H1 (cell line): ENCODE data around the gene RPAP3. TPM values are rescaled to one million over a fixed set of nuclear protein-coding genes. Genes with fewer than 3 reads are reported as not detected.

Source experiments
- CTCF ChIA-PET: fragments of 300-600 bp; sonication (Branson Sonifier 250); formaldehyde crosslinking; loops from one replicate; lab custom pipeline; 2021; ENCODE audit not compliant: partially characterized antibody; lab: Charles Lee
- POLR2A ChIA-PET: fragments of 300-600 bp; sonication (Branson Sonifier 250); formaldehyde crosslinking; loops from one replicate; lab custom pipeline; 2021; ENCODE audit warnings: inconsistent platforms; ENCODE audit not compliant: partially characterized antibody; lab: Charles Lee
- DNase-seq, 2 experiments: peaks; one replicate each; pipeline versions ENCODE4 v3.0.0 to v3.0.0-alpha.2; 2010 to 2022; ENCODE audit warnings: low spot score in 2 of 2, low read depth in 1 of 2, mixed read lengths in 1 of 2
- FAIRE-seq: peaks from 2 replicates; lab custom pipeline; 2011; peaks lifted over from hg19 to GRCh38; lab: Jason Lieb, UNC
- H2AFZ ChIP-seq: 2 replicates; pipeline ENCODE4 v1.8.1; 2012; ENCODE audit warnings: low read length, inconsistent platforms
- H2AK5ac ChIP-seq: 2 replicates; pipeline ENCODE4 v1.6.1; 2013; ENCODE audit warnings: low read depth, low read length
- H2BK120ac ChIP-seq: replicated peaks from 2 replicates; pipeline ENCODE3; 2013; ENCODE audit warnings: low read depth, low read length, inconsistent platforms
- H2BK12ac ChIP-seq: 2 replicates; pipeline ENCODE4 v1.6.1; 2013; ENCODE audit warnings: low read depth, low read length
- H2BK15ac ChIP-seq: 2 replicates; pipeline ENCODE4 v1.6.1; 2013; ENCODE audit warnings: low read length
- H2BK20ac ChIP-seq: 2 replicates; pipeline ENCODE4 v1.6.1; 2013; ENCODE audit warnings: low read length
- H2BK5ac ChIP-seq: 2 replicates; pipeline ENCODE4 v1.6.1; 2013; ENCODE audit warnings: low read depth, low read length
- H3K14ac ChIP-seq: 2 replicates; pipeline ENCODE4 v1.6.1; 2013; ENCODE audit warnings: inconsistent platforms; ENCODE audit not compliant: insufficient read length
- H3K18ac ChIP-seq: 2 replicates; pipeline ENCODE4 v1.6.1; 2013; ENCODE audit warnings: low read length; ENCODE audit errors: extremely low read depth
- H3K23ac ChIP-seq: 2 replicates; pipeline ENCODE4 v1.6.1; 2013; ENCODE audit warnings: inconsistent platforms; ENCODE audit not compliant: insufficient read length
- H3K23me2 ChIP-seq: 2 replicates; pipeline ENCODE4 v1.6.1; 2013; ENCODE audit warnings: low read depth, low read length
- H3K27ac ChIP-seq: 2 replicates; pipeline ENCODE4 v1.6.1; 2011; ENCODE audit warnings: low read depth, low read length, inconsistent platforms
- H3K27me3 ChIP-seq, 4 experiments: replicated peaks in 1 of 4; 1 replicate in 1 of 4; 2 replicates in 3 of 4; pipeline versions ENCODE4 v1.6.1 to v1.8.1; 2011 to 2013; ENCODE audit warnings: low read length in 3 of 4, mild to moderate bottlenecking in 3 of 4, inconsistent platforms in 2 of 4, mixed read lengths in 2 of 4, moderate library complexity in 1 of 4; ENCODE audit not compliant: control insufficient read depth in 3 of 4, insufficient read depth in 3 of 4; ENCODE audit errors: extremely low read depth in 1 of 4
- H3K36me3 ChIP-seq, 4 experiments: 2 replicates each; pipeline versions ENCODE4 v1.6.1 to v1.8.1; 2011 to 2013; ENCODE audit warnings: mild to moderate bottlenecking in 4 of 4, low read length in 3 of 4, moderate library complexity in 2 of 4, control low read depth in 1 of 4, inconsistent platforms in 1 of 4; ENCODE audit not compliant: insufficient read depth in 4 of 4, control insufficient read depth in 2 of 4
- H3K4ac ChIP-seq: replicated peaks from 2 replicates; pipeline ENCODE3; 2013; ENCODE audit warnings: low read length, low read depth, mixed read lengths, inconsistent platforms; ENCODE audit not compliant: insufficient read length
- H3K4me1 ChIP-seq, 4 experiments: replicated peaks in 1 of 4; 1 replicate in 1 of 4; 2 replicates in 3 of 4; pipeline versions ENCODE4 v1.6.1 to v1.8.1; 2011 to 2013; ENCODE audit warnings: low read length in 3 of 4, inconsistent platforms in 2 of 4, mixed read lengths in 1 of 4; ENCODE audit not compliant: insufficient read depth in 4 of 4, control insufficient read depth in 3 of 4
- H3K4me2 ChIP-seq, 2 experiments: 2 replicates each; pipeline versions ENCODE4 v1.6.1 to v1.8.1; 2011 to 2013; ENCODE audit warnings: low read depth in 2 of 2, low read length in 2 of 2, control low read depth in 1 of 2, inconsistent platforms in 1 of 2, mild to moderate bottlenecking in 1 of 2; ENCODE audit not compliant: insufficient read depth in 1 of 2
- H3K4me3 ChIP-seq, 4 experiments: fragments of 200-600, 300-600 bp in 1 of 4; sonication (generic), shearing (Covaris generic), sonication (Bioruptor Twin) in 1 of 4; 2 replicates each; pipeline versions ENCODE4 v1.5.1 to v1.8.1; 2011 to 2016; ENCODE audit warnings: low read length in 4 of 4, low read depth in 3 of 4, control low read depth in 2 of 4, inconsistent platforms in 2 of 4, mild to moderate bottlenecking in 2 of 4, mixed read lengths in 1 of 4, moderate library complexity in 1 of 4; ENCODE audit not compliant: insufficient read depth in 2 of 4; ENCODE audit errors: extremely low read depth in 1 of 4
- H3K56ac ChIP-seq: replicated peaks from 2 replicates; pipeline ENCODE3; 2013; ENCODE audit warnings: low read depth, mild to moderate bottlenecking, mixed read lengths, low read length, inconsistent platforms; ENCODE audit not compliant: insufficient read length
- H3K79me1 ChIP-seq: 2 replicates; pipeline ENCODE4 v1.6.1; 2013; ENCODE audit warnings: low read depth, low read length, control low read depth
- H3K79me2 ChIP-seq, 2 experiments: 2 replicates each; pipeline versions ENCODE4 v1.6.1 to v1.8.1; 2012 to 2013; ENCODE audit warnings: low read length in 2 of 2, mild to moderate bottlenecking in 2 of 2, inconsistent platforms in 1 of 2; ENCODE audit not compliant: insufficient read depth in 2 of 2, control insufficient read depth in 1 of 2
- H3K9ac ChIP-seq, 4 experiments: replicated peaks in 1 of 4; 1 replicate in 1 of 4; 2 replicates in 3 of 4; pipeline versions ENCODE4 v1.6.1 to v1.8.1; 2011 to 2013; ENCODE audit warnings: low read depth in 3 of 4, low read length in 3 of 4, control low read depth in 2 of 4, mild to moderate bottlenecking in 2 of 4, moderate library complexity in 2 of 4, inconsistent platforms in 1 of 4; ENCODE audit errors: extremely low read depth in 1 of 4
- H3K9me3 ChIP-seq, 2 experiments: 2 replicates each; pipeline versions ENCODE4 v1.6.1 to v1.8.1; 2012 to 2013; ENCODE audit warnings: mild to moderate bottlenecking in 2 of 2, moderate library complexity in 2 of 2, control low read depth in 1 of 2, inconsistent platforms in 1 of 2, low read depth in 1 of 2, low read length in 1 of 2, mixed read lengths in 1 of 2; ENCODE audit not compliant: insufficient read depth in 2 of 2
- H4K20me1 ChIP-seq, 2 experiments: replicated peaks in 1 of 2; 2 replicates each; pipeline versions ENCODE3 to v1.8.1; 2011 to 2013; ENCODE audit warnings: inconsistent platforms in 2 of 2, low read length in 2 of 2, mild to moderate bottlenecking in 1 of 2; ENCODE audit not compliant: insufficient read depth in 2 of 2, control insufficient read depth in 1 of 2
- H4K5ac ChIP-seq: 2 replicates; pipeline ENCODE4 v1.6.1; 2013; ENCODE audit warnings: low read length, low read depth, mixed read lengths, inconsistent platforms; ENCODE audit not compliant: insufficient read length
- H4K8ac ChIP-seq: 2 replicates; pipeline ENCODE4 v1.8.0; 2013; ENCODE audit warnings: mild to moderate bottlenecking, moderate library complexity, low read length, inconsistent platforms; ENCODE audit not compliant: insufficient read depth; ENCODE audit errors: extremely low read depth
- H4K91ac ChIP-seq: replicated peaks from 2 replicates; pipeline ENCODE3; 2013; ENCODE audit warnings: low read length, mixed read lengths, inconsistent platforms; ENCODE audit not compliant: insufficient read length
- BACH1 ChIP-seq: IDR thresholded peaks from 2 replicates; pipeline ENCODE4 v1.6.1; 2012; ENCODE audit warnings: low read length, improper control_type of control experiment
- BCL11A ChIP-seq, 2 experiments: IDR thresholded peaks; one replicate each; pipeline ENCODE4 v1.6.1; 2011; ENCODE audit warnings: low read depth in 2 of 2, low read length in 2 of 2, mild to moderate bottlenecking in 2 of 2
- BRCA1 ChIP-seq: IDR thresholded peaks from 2 replicates; pipeline ENCODE4 v1.6.1; 2012; ENCODE audit warnings: low read depth, low read length, improper control_type of control experiment
- CHD1 ChIP-seq: IDR thresholded peaks from 2 replicates; pipeline ENCODE4 v1.6.1; 2012; ENCODE audit warnings: low read depth, low read length, improper control_type of control experiment
- GABPA ChIP-seq: IDR thresholded peaks from 2 replicates; pipeline ENCODE4 v1.6.1; 2011; ENCODE audit warnings: mild to moderate bottlenecking, low read length, moderate library complexity, borderline replicate concordance; ENCODE audit not compliant: insufficient read depth
- GTF2F1 ChIP-seq: IDR thresholded peaks from 2 replicates; pipeline ENCODE4 v1.6.1; 2012; ENCODE audit warnings: low read depth, low read length, improper control_type of control experiment, borderline replicate concordance
- KDM4A ChIP-seq: IDR thresholded peaks from one replicate; pipeline ENCODE4 v1.7.1; 2012; ENCODE audit warnings: low read depth, mild to moderate bottlenecking, moderate library complexity, low read length, inconsistent platforms; ENCODE audit not compliant: severe bottlenecking
- NANOG ChIP-seq: IDR thresholded peaks from 2 replicates; pipeline ENCODE4 v1.6.1; 2011; ENCODE audit warnings: low read length, low read depth, mild to moderate bottlenecking, inconsistent platforms; ENCODE audit not compliant: insufficient read depth, poor library complexity, severe bottlenecking
- POLR2AphosphoS5 ChIP-seq: IDR thresholded peaks from 2 replicates; pipeline ENCODE4 v1.6.1; 2011; ENCODE audit warnings: low read depth, low read length
- RNF2 ChIP-seq: fragments of 200-900, 300-1000 bp; sonication (generic); IDR thresholded peaks from 2 replicates; pipeline ENCODE4 v1.7.1; 2016; ENCODE audit warnings: borderline replicate concordance, low read depth, mild to moderate bottlenecking, antibody characterized with exemption, low read length; ENCODE audit not compliant: poor library complexity, severe bottlenecking; ENCODE audit errors: missing control alignments
- SP1 ChIP-seq: IDR thresholded peaks from 2 replicates; pipeline ENCODE4 v1.6.1; 2011; ENCODE audit warnings: low read depth, low read length
- SRF ChIP-seq: IDR thresholded peaks from 2 replicates; pipeline ENCODE4 v1.6.1; 2011; ENCODE audit warnings: mild to moderate bottlenecking, low read depth, low read length, moderate library complexity
- TAF7 ChIP-seq: optimal IDR thresholded peaks from 2 replicates; pipeline ENCODE3; 2011; ENCODE audit warnings: low read depth, mild to moderate bottlenecking, inconsistent platforms, low read length, moderate library complexity, borderline replicate concordance
- WGBS, 2 experiments: shearing (Covaris generic) in 1 of 2; methylation state at CpG; one replicate each; pipeline versions ENCODE4 v1.1.6 to v1.1.7; 2013 to 2015; ENCODE audit warnings: low lambda C conversion rate in 2 of 2, mixed read lengths in 2 of 2, inconsistent platforms in 1 of 2, low coverage in 1 of 2, missing lambda C conversion rate in 1 of 2; ENCODE audit not compliant: insufficient replicate concordance in 2 of 2, insufficient coverage in 1 of 2, insufficient read length in 1 of 2; ENCODE audit errors: extremely low coverage in 1 of 2, missing lambda C conversion rate in 1 of 2; 5-methylcytosine and 5-hydroxymethylcytosine counted together
- polyA plus RNA-seq, 7 experiments: library from polyadenylated mRNA; depleted of rRNA in 3 of 7; stranded (reverse) in 5 of 7; unstranded in 2 of 7; fragments of >200 nt in 5 of 7; fragments of 200-250 nt in 2 of 7; gene quantifications; 1 replicate in 5 of 7; 2 replicates in 1 of 7; 4 replicates in 1 of 7; pipeline versions ENCODE4 v1.2.1 to v1.2.3, GENCODE V29; 2011 to 2013; ENCODE audit warnings: missing spikeins in 2 of 7, mixed read lengths in 2 of 7
- total RNA-seq: library from RNA; stranded (reverse); fragmentation: NEBNext Ultra II Directional; extraction: Animal tissue kit (Norgen Biotek cat#: 25700); gene quantifications from 2 replicates; pipeline ENCODE4 v1.2.1, GENCODE V29; 2021

The RPAP3 gene
- total and polyA plus RNA-seq, 2 of the 8 experiments (the other 6 are each of a cell fraction or from before 2014, with no cell fraction given) = 6.4 to 60.5 TPM

GRCh38 chr12:47748899-47749298 is 43.1 kb upstream of the RPAP3 start:
- Histone ChIP-seq H2AFZ (no peak overlapping the region), H4K5ac (no peak overlapping the region), H3K79me1 (no peaks in the 10 kb centered on the region), H4K8ac (no peak overlapping the region), H3K56ac (no peak overlapping the region), H4K20me1 (no peaks in the 10 kb centered on the region), H4K91ac (no peak overlapping the region), H3K4me2 (no peak overlapping the region), H3K23me2 (no peaks in the 10 kb centered on the region; the same call in 1 of the 2 replicates), H2BK20ac (no peak overlapping the region), H2BK12ac (no peak overlapping the region), H3K36me3 (no peaks in the 10 kb centered on the region), H3K27ac (no peak overlapping the region), H3K9ac (no peak overlapping the region), H3K27me3 (no peaks in the 10 kb centered on the region), H2BK120ac (no peak overlapping the region), H3K4me3 (no peak overlapping the region), H2BK15ac (no peak overlapping the region), H3K18ac (no peak overlapping the region), H2BK5ac (no peak overlapping the region), H3K9me3 (no peaks in the 10 kb centered on the region), H3K14ac (no peak overlapping the region), H2AK5ac (no peak overlapping the region), H3K23ac (no peak overlapping the region), H3K4me1 (peaks cover 6 to 12% (median 7%) of the 10 kb centered on the region in 4 experiments), H3K4ac (no peak overlapping the region), H3K79me2 (no peaks in the 10 kb centered on the region)
- POLR2A ChIA-PET = interaction anchor here (1.5 to 3.2 kb wide), 2 partner anchors 8 to 27 kb away, joined by 3 to 10 read pairs; partner anchors contain the start of gene RAPGEF3
- FAIRE-seq (no peak), DNase-seq (no peak)
- TF ChIP-seq SP1 = no peak
- TF ChIP-seq POLR2AphosphoS5 = no peak
- no peak for TF ChIP-seq NANOG
- TF ChIP-seq BCL11A (IDR thresholded peaks at IDR 0.05; ENCODE audit: low read depth in 2 of 2, low read length in 2 of 2) = no peak
- TF ChIP-seq CHD1 = no peak
- no peak for TF ChIP-seq GABPA
- no peak for TF ChIP-seq TAF7
- no peak for TF ChIP-seq GTF2F1
- no peak for TF ChIP-seq BRCA1
- TF ChIP-seq BACH1 = no peak
- TF ChIP-seq RNF2 = no peak
- TF ChIP-seq SRF = no peak
- TF ChIP-seq KDM4A = no peak
- WGBS, 2 experiments = 80% methylated on average over 2 of the region's 3 CpGs; no CpG with 5 or more reads in 1 of the 2 experiments
- CTCF ChIA-PET = interaction anchor here (1.9 to 64.6 kb wide), 4 partner anchors 3 to 31 kb away, joined by 9 to 2442 read pairs (median 892); partner anchors contain the start of genes ENDOU, RAPGEF3 and SLC48A1
